Heart right ventricle (tissue), 16 donors: ENCODE results near the gene BRIP1. TPM values are rescaled to one million over a fixed set of nuclear protein-coding genes. Genes with fewer than 3 reads are reported as not detected.
"Not testable (repeated sequence)": the region's sequence is repeated elsewhere in the genome, so short reads cannot be mapped to it uniquely, and the experiment has no call there.

Experiments used
- ATAC-seq, 8 donors: fragments of 200-7000 bp; cut with Tn5 transposase; one replicate each; pipeline ENCODE4 v1.9.1; 2020; ENCODE audit warnings: mild to moderate bottlenecking in 8 of 8, moderate library complexity in 8 of 8, moderate number of reproducible peaks in 1 of 8
- DNase-seq, 2 donors: peaks; one replicate each; pipeline ENCODE4 v3.0.0-alpha.2; 2020
- H3K27ac ChIP-seq, 10 donors: fragments of 200-600 bp; sonication (generic) in 2 of 10; one replicate each; pipeline versions ENCODE4 v1.5.0 to v1.8.0; 2020 to 2022; ENCODE audit warnings: mild to moderate bottlenecking in 3 of 10
- H3K27me3 ChIP-seq, 7 donors: fragments of 200-600 bp; one replicate each; pipeline ENCODE4 v1.8.0; 2021 to 2022; ENCODE audit warnings: mild to moderate bottlenecking in 2 of 7
- H3K36me3 ChIP-seq, 9 donors: fragments of 200-600 bp; sonication (generic) in 1 of 9; one replicate each; pipeline versions ENCODE4 v1.5.0 to v1.8.0; 2020 to 2022; ENCODE audit warnings: mild to moderate bottlenecking in 2 of 9
- H3K4me1 ChIP-seq, 9 donors: fragments of 200-600 bp; sonication (generic) in 1 of 9; one replicate each; pipeline versions ENCODE4 v1.5.0 to v1.8.0; 2020 to 2022; ENCODE audit warnings: mild to moderate bottlenecking in 4 of 9
- H3K4me3 ChIP-seq, 10 donors: fragments of 200-600 bp; sonication (generic) in 2 of 10; one replicate each; pipeline versions ENCODE4 v1.5.0 to v1.8.0; 2020 to 2022; ENCODE audit warnings: mild to moderate bottlenecking in 7 of 10, moderate library complexity in 2 of 10
- H3K9me3 ChIP-seq, 11 donors: fragments of 200-600 bp in 10 of 11; sonication (generic) in 2 of 11; one replicate each; pipeline versions ENCODE4 v1.5.0 to v1.8.0; 2013 to 2022; ENCODE audit warnings: mild to moderate bottlenecking in 2 of 11, control low read depth in 1 of 11, moderate library complexity in 1 of 11
- WGBS, 2 donors: extraction: QIAGEN DNeasy Blood & Tissue Kit; methylation state at CpG; one replicate each; pipeline ENCODE4 v1.1.7; 2013; ENCODE audit warnings: inconsistent platforms in 1 of 2; 5-methylcytosine and 5-hydroxymethylcytosine counted together
- intact Hi-C, 10 donors: fragments of 100-400 bp; cut with DNase I; formaldehyde crosslinking; loops; one replicate each; pipeline versions ENCODE4 v1.11.1 to v1.14.2; 2022
- polyA plus RNA-seq, 2 donors: library from polyadenylated mRNA; stranded (reverse); fragments of 200-250 nt; gene quantifications; one replicate each; pipeline ENCODE4 v1.2.3, GENCODE V29; 2013
- total RNA-seq, 10 donors: library from RNA; stranded (reverse); fragmentation: NEBNext Ultra II Directional in 3 of 10; extraction: Animal tissue kit (Norgen Biotek cat#: 25700) in 3 of 10; gene quantifications; one replicate each; pipeline versions ENCODE4 v1.2.1 to v1.2.4, GENCODE V29; 2021 to 2023
- TF ChIP-seq, protein P1 (sequence below), 9 donors: fragments of 200-600 bp; sonication (generic) in 2 of 9; IDR thresholded peaks; one replicate each; pipeline versions ENCODE4 v1.5.0 to v1.8.0; 2021 to 2022; ENCODE audit warnings: antibody characterized with exemption in 9 of 9, mild to moderate bottlenecking in 5 of 9, moderate library complexity in 1 of 9
- donor health status: Arrhythmogenic right ventricular cardiomyopathy.
- donor health status: ischemic (EF 13 %, LVEDD 7.1; RV severe dilation, severe dysfunction).
- donor health status: healthy with polysubstance abuse.
- donor health status: DM: no; HTN: yes; CAD: no.
- donor health status: DM: no; HTN: no; CAD: no.
- donor health status: ischemic (EF 25% LVEDD 6.9; RV normal size, moderate dysfunction).
- donor health status: ischemic (EF 25% LVEDD 5.7; RV mildly dilated, moderate dysfunction).
- donor health status: healthy.
- donor health status: DM: yes; HTN: yes; CAD: no.
- donor health status: Ischemic cardiomyopathy.
- donor health status: ischemic (EF 35%, LVEDD 5.7; RV mildly dilated, moderate dysfunction).
- donor health status: nonischemic (EF 11% LVEDD 7.7; RV severe dilation, severe dysfunction).
- donor health status: DM: yes; HTN: yes; CAD: no.
- donor health status: PGD.
- donor health status: ischemic (EF 29% LVEDD 5.4; RV normal size, mild dysfunction).
- donor health status: nonischemic (EF 23%, LVEDD 6.1; RV moderate dilation, normal function).

The BRIP1 gene
- total and polyA plus RNA-seq, 12 donors: 0.03 to 2.1 (median 0.22) TPM; not detected in 1

DNA sequence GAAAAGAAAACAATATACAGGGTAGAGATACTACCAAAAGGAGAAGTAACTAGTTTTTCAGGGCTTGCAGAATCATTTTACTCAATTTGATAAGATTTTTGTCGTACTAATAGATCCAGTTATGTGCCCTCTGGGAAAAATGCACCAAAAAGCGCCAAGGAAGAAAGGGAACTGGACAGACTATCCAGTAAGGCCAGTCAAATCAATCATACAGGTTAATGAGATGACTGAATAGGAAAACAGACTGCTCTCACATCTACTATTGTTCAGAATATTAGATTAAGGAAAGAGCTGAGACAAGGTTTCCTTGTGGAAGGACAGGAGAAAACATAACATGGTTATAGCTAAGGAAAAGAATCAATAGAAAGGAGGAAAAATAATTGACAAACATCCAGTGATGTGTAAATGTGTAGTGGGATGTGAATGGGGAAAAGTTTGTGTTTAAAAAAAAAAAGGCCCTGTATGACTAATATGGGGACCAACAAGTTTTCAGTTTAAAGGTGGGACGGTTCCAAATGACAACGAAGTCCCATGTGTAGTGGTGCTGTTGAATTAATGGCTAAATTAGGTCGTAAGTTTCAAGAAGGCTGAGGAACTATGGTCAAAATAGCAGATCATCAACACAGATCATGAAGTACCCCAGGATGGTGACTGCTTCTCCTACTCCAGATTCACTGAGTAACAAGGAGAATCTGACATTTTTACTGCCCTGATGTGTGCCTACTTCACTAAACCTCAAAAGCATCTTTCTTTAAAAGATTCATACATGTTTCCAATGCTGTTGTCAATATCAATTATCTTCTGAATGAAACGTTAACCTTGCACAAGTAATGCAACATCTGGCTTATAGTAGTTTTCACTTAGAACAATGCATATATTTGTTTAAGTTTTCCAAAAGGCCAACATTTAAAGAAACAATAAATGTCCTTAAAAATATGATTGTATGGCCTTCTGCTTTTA, 40.7 kb downstream of the BRIP1 start:
- TF ChIP-seq, protein P1, sequence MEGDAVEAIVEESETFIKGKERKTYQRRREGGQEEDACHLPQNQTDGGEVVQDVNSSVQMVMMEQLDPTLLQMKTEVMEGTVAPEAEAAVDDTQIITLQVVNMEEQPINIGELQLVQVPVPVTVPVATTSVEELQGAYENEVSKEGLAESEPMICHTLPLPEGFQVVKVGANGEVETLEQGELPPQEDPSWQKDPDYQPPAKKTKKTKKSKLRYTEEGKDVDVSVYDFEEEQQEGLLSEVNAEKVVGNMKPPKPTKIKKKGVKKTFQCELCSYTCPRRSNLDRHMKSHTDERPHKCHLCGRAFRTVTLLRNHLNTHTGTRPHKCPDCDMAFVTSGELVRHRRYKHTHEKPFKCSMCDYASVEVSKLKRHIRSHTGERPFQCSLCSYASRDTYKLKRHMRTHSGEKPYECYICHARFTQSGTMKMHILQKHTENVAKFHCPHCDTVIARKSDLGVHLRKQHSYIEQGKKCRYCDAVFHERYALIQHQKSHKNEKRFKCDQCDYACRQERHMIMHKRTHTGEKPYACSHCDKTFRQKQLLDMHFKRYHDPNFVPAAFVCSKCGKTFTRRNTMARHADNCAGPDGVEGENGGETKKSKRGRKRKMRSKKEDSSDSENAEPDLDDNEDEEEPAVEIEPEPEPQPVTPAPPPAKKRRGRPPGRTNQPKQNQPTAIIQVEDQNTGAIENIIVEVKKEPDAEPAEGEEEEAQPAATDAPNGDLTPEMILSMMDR (IDR thresholded peaks at IDR 0.05): no peak
- DNase-seq: no peak
- H3K9me3 ChIP-seq: peaks cover 0 to 7% (median 0%) of the 10 kb centered on the region in 11 donors
- no peak overlapping the region for H3K4me3 ChIP-seq
- ATAC-seq: no peak
- no peak overlapping the region for H3K27ac ChIP-seq
- 78 to 84% methylated on average over 6 of the region's 6 CpGs for WGBS, 2 donors
- intact Hi-C loops: no loop called here
- H3K27me3 ChIP-seq: no peaks in the 10 kb centered on the region
- no peaks in the 10 kb centered on the region for H3K4me1 ChIP-seq
- H3K36me3 ChIP-seq: no peaks in the 10 kb centered on the region

DNA sequence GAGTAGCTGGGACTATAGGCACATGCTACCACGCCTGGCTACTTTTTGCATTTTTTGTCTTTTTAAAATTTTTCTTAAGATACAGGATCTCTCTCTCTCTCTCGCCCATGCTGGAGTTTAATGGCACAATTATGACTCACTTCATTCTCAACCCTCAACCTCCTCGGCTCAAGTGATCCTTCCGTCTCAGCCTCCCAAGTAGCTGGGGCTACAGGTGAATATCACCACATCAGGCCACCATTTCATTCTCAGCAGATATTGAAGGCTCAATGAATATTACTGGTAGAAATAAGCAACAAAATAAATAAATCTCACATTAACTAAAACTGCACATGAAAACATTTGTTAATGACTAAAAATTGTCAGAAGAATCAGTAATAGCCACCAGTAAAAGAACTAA, 41.7 kb downstream of the BRIP1 start:
- no peak overlapping the region for H3K4me3 ChIP-seq
- no peak for DNase-seq
- no peak for ATAC-seq
- 98 to 99% methylated on average over 4 of the region's 4 CpGs for WGBS, 2 donors
- H3K4me1 ChIP-seq: no peaks in the 10 kb centered on the region
- TF ChIP-seq, protein P1 (IDR thresholded peaks at IDR 0.05): no peak
- H3K36me3 ChIP-seq: no peaks in the 10 kb centered on the region
- peaks cover 0 to 5% (median 0%) of the 10 kb centered on the region in 11 donors for H3K9me3 ChIP-seq
- intact Hi-C loops: no loop called here
- no peak overlapping the region for H3K27ac ChIP-seq
- no peaks in the 10 kb centered on the region for H3K27me3 ChIP-seq

DNA sequence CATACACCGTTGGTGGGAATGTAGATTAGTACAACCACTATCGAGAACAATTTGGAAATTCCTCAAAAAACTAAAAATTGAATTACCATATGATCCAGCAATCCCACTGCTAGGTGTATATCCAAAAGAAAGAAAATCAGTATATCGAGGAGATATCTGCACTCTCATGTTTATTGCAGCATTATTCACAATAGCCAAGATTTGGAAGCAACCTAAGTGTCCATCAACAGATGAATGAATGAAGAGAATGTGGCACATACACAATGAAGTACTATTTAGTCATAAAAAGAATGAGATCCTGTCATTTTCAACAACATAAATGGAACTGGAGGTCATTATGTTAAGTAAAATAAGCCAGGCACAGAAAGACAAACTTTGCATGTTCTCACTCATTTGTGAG, 44.1 kb downstream of the BRIP1 start:
- H3K4me3 ChIP-seq, H3K4me1 ChIP-seq, intact Hi-C loops, H3K27ac ChIP-seq, ATAC-seq, DNase-seq, H3K9me3 ChIP-seq, H3K27me3 ChIP-seq, H3K36me3 ChIP-seq: not testable (repeated sequence)
- WGBS, 2 donors: 97 to 99% methylated on average over 3 of the region's 3 CpGs

DNA sequence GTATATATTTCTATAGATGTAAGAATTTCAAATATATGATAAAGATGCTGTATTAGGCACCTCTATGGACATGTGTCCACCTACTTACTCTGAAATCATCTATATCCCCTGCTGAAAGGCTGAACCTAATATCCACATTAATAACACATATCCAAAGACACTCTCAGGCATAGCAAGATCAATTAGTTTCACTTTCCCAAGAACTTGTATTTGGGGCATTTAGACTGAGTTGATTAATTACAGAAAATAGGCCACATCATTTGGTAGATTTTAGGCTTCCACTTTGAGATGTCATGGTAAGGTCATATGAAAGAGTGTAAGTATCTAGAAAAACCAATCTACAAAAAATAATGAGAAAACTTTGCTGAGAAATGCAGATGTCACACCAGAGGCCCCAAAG, 45.1 kb downstream of the BRIP1 start:
- intact Hi-C loops: no loop called here
- Histone ChIP-seq H3K9me3 (no peaks in the 10 kb centered on the region), H3K36me3 (no peaks in the 10 kb centered on the region), H3K27me3 (no peaks in the 10 kb centered on the region), H3K4me1 (peaks cover 0 to 4% (median 0%) of the 10 kb centered on the region in 9 donors), H3K4me3 (no peak overlapping the region), H3K27ac (no peak overlapping the region)
- TF ChIP-seq, protein P1 (IDR thresholded peaks at IDR 0.05): no peak
- DNase-seq (no peak), ATAC-seq (no peak)

DNA sequence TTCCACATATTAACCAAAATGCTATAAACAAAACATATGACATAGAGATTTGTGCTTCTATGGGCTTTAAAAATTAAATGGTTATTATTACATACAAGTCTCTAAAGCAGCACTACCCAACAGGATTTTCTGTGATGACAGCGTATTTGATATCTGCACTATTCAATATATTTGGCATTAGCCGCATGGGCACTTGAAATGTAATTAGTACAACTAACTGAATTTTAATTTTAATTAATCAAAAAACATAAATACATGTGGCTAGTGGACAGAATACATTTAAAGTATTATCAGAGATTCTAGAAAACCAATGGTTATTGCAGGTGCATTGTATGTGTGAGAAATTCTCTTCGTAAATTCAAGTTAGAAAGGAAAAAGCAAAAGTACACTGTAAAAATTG, 45.9 kb downstream of the BRIP1 start:
- 97 to 99% methylated on average over 3 of the region's 3 CpGs for WGBS, 2 donors
- peaks cover 0 to 4% (median 0%) of the 10 kb centered on the region in 9 donors for H3K4me1 ChIP-seq
- H3K27ac ChIP-seq: no peak overlapping the region
- DNase-seq (no peak), ATAC-seq (no peak)
- H3K27me3 ChIP-seq: no peaks in the 10 kb centered on the region
- no peak overlapping the region for H3K4me3 ChIP-seq
- TF ChIP-seq, protein P1 (IDR thresholded peaks at IDR 0.05): no peak
- H3K9me3 ChIP-seq: no peaks in the 10 kb centered on the region
- intact Hi-C loops: no loop called here
- H3K36me3 ChIP-seq: no peaks in the 10 kb centered on the region
